Mesendoderm (in vitro differentiated cells): Measurements from ENCODE around the gene COL6A2.

Experiments
- DNase-seq: peaks from one replicate; pipeline ENCODE4 v3.0.0; 2013
- H2AK5ac ChIP-seq: 2 replicates; pipeline ENCODE4 v1.6.1; 2013; ENCODE audit warnings: low read length, inconsistent platforms
- H2BK120ac ChIP-seq: 2 replicates; pipeline ENCODE4 v1.6.1; 2013; ENCODE audit warnings: low read depth, mild to moderate bottlenecking, low read length, moderate library complexity, mixed read lengths
- H2BK15ac ChIP-seq: replicated peaks from 2 replicates; pipeline ENCODE4 v1.6.1; 2013; ENCODE audit warnings: low read depth, mild to moderate bottlenecking, moderate library complexity
- H2BK5ac ChIP-seq: 2 replicates; pipeline ENCODE4 v1.6.1; 2013; ENCODE audit warnings: low read length, inconsistent platforms
- H3K18ac ChIP-seq: 2 replicates; pipeline ENCODE4 v1.6.1; 2013; ENCODE audit warnings: mild to moderate bottlenecking, low read length, mixed read lengths
- H3K23ac ChIP-seq: one replicate; pipeline ENCODE4 v1.6.1; 2013; ENCODE audit warnings: low read length
- H3K27ac ChIP-seq: 2 replicates; pipeline ENCODE4 v1.5.1; 2013; ENCODE audit warnings: low read depth, mild to moderate bottlenecking, inconsistent platforms, low read length, moderate library complexity
- H3K27me3 ChIP-seq: 2 replicates; pipeline ENCODE4 v1.6.1; 2013; ENCODE audit warnings: low read length, control low read depth, mild to moderate bottlenecking, inconsistent platforms; ENCODE audit not compliant: insufficient read depth, poor library complexity
- H3K36me3 ChIP-seq: 2 replicates; pipeline ENCODE4 v1.6.1; 2013; ENCODE audit warnings: low read length, inconsistent platforms; ENCODE audit not compliant: control insufficient read depth, insufficient read depth
- H3K4ac ChIP-seq: one replicate; pipeline ENCODE4 v1.6.1; 2013; ENCODE audit warnings: low read depth, mild to moderate bottlenecking, low read length, moderate library complexity
- H3K4me1 ChIP-seq: 2 replicates; pipeline ENCODE4 v1.6.1; 2013; ENCODE audit warnings: low read depth, low read length, inconsistent platforms; ENCODE audit not compliant: control insufficient read depth
- H3K4me2 ChIP-seq: 2 replicates; pipeline ENCODE4 v1.6.1; 2013; ENCODE audit warnings: low read length
- H3K4me3 ChIP-seq: 2 replicates; pipeline ENCODE4 v1.5.1; 2013; ENCODE audit warnings: mild to moderate bottlenecking, low read length
- H3K56ac ChIP-seq: one replicate; pipeline ENCODE4 v1.6.1; 2013; ENCODE audit warnings: low read length
- H3K79me1 ChIP-seq: 2 replicates; pipeline ENCODE4 v1.6.1; 2013; ENCODE audit warnings: low read length, inconsistent platforms
- H3K79me2 ChIP-seq: 2 replicates; pipeline ENCODE4 v1.6.1; 2013; ENCODE audit warnings: mild to moderate bottlenecking, low read length; ENCODE audit not compliant: control insufficient read depth, insufficient read depth
- H3K9ac ChIP-seq: 2 replicates; pipeline ENCODE4 v1.6.1; 2013; ENCODE audit warnings: low read length, inconsistent platforms
- H4K5ac ChIP-seq: one replicate; pipeline ENCODE4 v1.6.1; 2013; ENCODE audit warnings: low read length
- H4K8ac ChIP-seq: one replicate; pipeline ENCODE4 v1.6.1; 2013; ENCODE audit warnings: low read depth, mild to moderate bottlenecking, control low read depth, low read length, moderate library complexity
- WGBS: extraction: QIAGEN DNeasy Blood & Tissue Kit; methylation state at CpG from one replicate; pipeline ENCODE4 v1.1.7; 2013; ENCODE audit warnings: low lambda C conversion rate, missing lambda C conversion rate; ENCODE audit not compliant: insufficient coverage; ENCODE audit errors: extremely low coverage; 5-methylcytosine and 5-hydroxymethylcytosine counted together

Gene COL6A2

GRCh38 chr21:46088189-46088588 lies 9.7 kb upstream of the COL6A2 start:
- Histone ChIP-seq H3K27ac (no peak overlapping the region), H3K4me1 (no peaks in the 10 kb centered on the region), H4K5ac (no peak overlapping the region), H3K18ac (no peak overlapping the region), H2BK15ac (no peak overlapping the region), H3K79me1 (no peaks in the 10 kb centered on the region), H2BK5ac (no peak overlapping the region), H3K4ac (no peak overlapping the region), H3K23ac (no peak overlapping the region), H3K79me2 (no peaks in the 10 kb centered on the region), H3K9ac (no peak overlapping the region), H3K4me2 (no peak overlapping the region), H3K27me3 (no peaks in the 10 kb centered on the region), H2BK120ac (no peak overlapping the region), H3K36me3 (no peaks in the 10 kb centered on the region), H4K8ac (no peak overlapping the region), H2AK5ac (no peak overlapping the region), H3K56ac (no peak overlapping the region), H3K4me3 (no peak overlapping the region)
- DNase-seq: no peak
- no CpG with 5 or more reads among the region's 2 CpGs for WGBS

GRCh38 chr21:46089285-46089684 lies 8.6 kb upstream of the COL6A2 start:
- Histone ChIP-seq H4K5ac (no peak overlapping the region), H2AK5ac (no peak overlapping the region), H3K4ac (no peak overlapping the region), H3K9ac (no peak overlapping the region), H2BK120ac (no peak overlapping the region), H3K23ac (no peak overlapping the region), H2BK15ac (no peak overlapping the region), H4K8ac (no peak overlapping the region), H3K4me3 (no peak overlapping the region), H3K4me1 (no peaks in the 10 kb centered on the region), H3K27me3 (no peaks in the 10 kb centered on the region), H3K36me3 (no peaks in the 10 kb centered on the region), H3K56ac (no peak overlapping the region), H3K79me1 (no peaks in the 10 kb centered on the region), H2BK5ac (no peak overlapping the region), H3K27ac (no peak overlapping the region), H3K79me2 (no peaks in the 10 kb centered on the region), H3K4me2 (no peak overlapping the region), H3K18ac (no peak overlapping the region)
- no CpG with 5 or more reads among the region's 5 CpGs for WGBS
- no peak for DNase-seq

- Histone ChIP-seq H3K27me3 (no peaks in the 10 kb centered on the region), H3K79me1 (no peaks in the 10 kb centered on the region), H4K5ac (no peak overlapping the region), H3K27ac (no peak overlapping the region), H3K23ac (no peak overlapping the region), H3K9ac (no peak overlapping the region), H3K4me3 (no peak overlapping the region), H4K8ac (no peak overlapping the region), H3K4me1 (no peaks in the 10 kb centered on the region), H3K56ac (no peak overlapping the region), H3K79me2 (no peaks in the 10 kb centered on the region), H2BK15ac (no peak overlapping the region), H3K4ac (no peak overlapping the region), H2BK5ac (no peak overlapping the region), H3K36me3 (no peaks in the 10 kb centered on the region), H2AK5ac (no peak overlapping the region), H2BK120ac (no peak overlapping the region), H3K18ac (no peak overlapping the region), H3K4me2 (no peak overlapping the region)
- no peak for DNase-seq
- WGBS: no CpG with 5 or more reads among the region's 4 CpGs
Observed at GRCh38 chr21:46091118-46091517, 6.8 kb upstream of the COL6A2 start.

- H3K4me2 ChIP-seq: no peak overlapping the region
- WGBS: no CpG with 5 or more reads among the region's 8 CpGs
- no peak overlapping the region for H3K56ac ChIP-seq
- no peak overlapping the region for H3K4ac ChIP-seq
- no peak overlapping the region for H3K23ac ChIP-seq
- H4K8ac ChIP-seq: no peak overlapping the region
- no peak overlapping the region for H3K4me3 ChIP-seq
- no peak for DNase-seq
- H3K79me2 ChIP-seq: no peaks in the 10 kb centered on the region
- no peak overlapping the region for H2AK5ac ChIP-seq
- no peaks in the 10 kb centered on the region for H3K4me1 ChIP-seq
- no peaks in the 10 kb centered on the region for H3K27me3 ChIP-seq
- no peaks in the 10 kb centered on the region for H3K36me3 ChIP-seq
- H3K27ac ChIP-seq: no peak overlapping the region
- H2BK15ac ChIP-seq: no peak overlapping the region
- H3K9ac ChIP-seq: no peak overlapping the region
- H2BK120ac ChIP-seq: no peak overlapping the region
- no peak overlapping the region for H4K5ac ChIP-seq
- H3K79me1 ChIP-seq: no peaks in the 10 kb centered on the region
- H2BK5ac ChIP-seq: no peak overlapping the region
- H3K18ac ChIP-seq: no peak overlapping the region
Observed at GRCh38 chr21:46091631-46092025, 6.3 kb upstream of the COL6A2 start.

GRCh38 chr21:46092026-46092764 lies 5.7 kb upstream of the COL6A2 start:
- Histone ChIP-seq H2BK15ac (no peak overlapping the region), H3K18ac (no peak overlapping the region), H3K79me2 (no peaks in the 10 kb centered on the region), H2BK5ac (no peak overlapping the region), H3K56ac (no peak overlapping the region), H3K4ac (no peak overlapping the region), H3K4me2 (no peak overlapping the region), H4K8ac (no peak overlapping the region), H3K4me3 (no peak overlapping the region), H2BK120ac (no peak overlapping the region), H3K79me1 (no peaks in the 10 kb centered on the region), H3K9ac (no peak overlapping the region), H3K27me3 (no peaks in the 10 kb centered on the region), H3K4me1 (no peaks in the 10 kb centered on the region), H3K27ac (no peak overlapping the region), H4K5ac (no peak overlapping the region), H3K23ac (no peak overlapping the region), H2AK5ac (no peak overlapping the region), H3K36me3 (no peaks in the 10 kb centered on the region)
- WGBS: no CpG with 5 or more reads among the region's 23 CpGs
- no peak for DNase-seq
